Measurements from ENCODE around the gene HAL. TPM values are rescaled to one million over a fixed set of nuclear protein-coding genes. Genes with fewer than 3 reads are reported as not detected.

The HAL gene
- total and polyA plus RNA-seq, 10 of the 15 experiments (the other 5 are each of a cell fraction or from before 2014, with no cell fraction given) = 0.04 to 0.45 (median 0.13) TPM; not detected in 1

GRCh38 chr12:95944108-95944704 lies 51.9 kb downstream of the HAL start:
- BruUV-seq (replicated peaks) = no TSS peak
- Histone ChIP-seq H2AFZ (ENCODE audit: control insufficient read depth, low read depth, low read length) (no peak overlapping the region), H3K27ac (ENCODE audit: control insufficient read depth, insufficient read depth) (no peak overlapping the region), H3K9ac (ENCODE audit: control insufficient read depth, insufficient read depth, low read length) (no peak overlapping the region), H4K20me1 (ENCODE audit: control insufficient read depth, insufficient read depth) (no peaks in the 10 kb centered on the region), H3K4me1 (ENCODE audit: control insufficient read depth, insufficient read depth, low read length) (peaks cover 3% of the 10 kb centered on the region; the same call in 1 of the 2 replicates), H3K9me3 (replicated peaks; ENCODE audit: control insufficient read depth, insufficient read depth, low read length) (no peaks in the 10 kb centered on the region), H3K36me3 (ENCODE audit: control insufficient read depth in 2 of 2, insufficient read depth in 2 of 2, low read length in 1 of 2) (no peaks in the 10 kb centered on the region), H3K79me2 (ENCODE audit: control insufficient read depth, insufficient read depth, low read length) (no peaks in the 10 kb centered on the region), H3K27me3 (replicated peaks in 1 of 2; ENCODE audit: control insufficient read depth in 2 of 2, insufficient read depth in 2 of 2, low read length in 1 of 2) (no peaks in the 10 kb centered on the region), H3K4me2 (ENCODE audit: control insufficient read depth, insufficient read depth) (no peak overlapping the region), H3K4me3 (no peak overlapping the region)
- intact Hi-C loops (cut with micrococcal nuclease; ENCODE audit: unreplicated experiment) = no loop called here
- WGBS (ENCODE audit: insufficient coverage, insufficient replicate concordance, low lambda C conversion rate, missing lambda C conversion rate) = 56% methylated on average over 10 of the region's 10 CpGs
- in situ Hi-C loops (cut with MboI) = no loop called here
- ChIA-PET CTCF (interaction anchor here (1.1 to 4.9 kb wide), 2 partner anchors 10 to 54 kb away, joined by 3 to 26 read pairs; no protein-coding TSS in a partner anchor), RAD21 (ENCODE audit: unreplicated experiment) (no interaction called here), SMC1A (ENCODE audit: uncharacterized antibody, unreplicated experiment) (interaction anchor here (0.9 to 1.0 kb wide), 2 partner anchors 54 to 573 kb away, joined by 3 read pairs; no protein-coding TSS in a partner anchor), POLR2A (no interaction called here)
- TF ChIP-seq CHD2 (IDR thresholded peaks at IDR 0.05; ENCODE audit: borderline replicate concordance, low read depth, low read length) (no peak), RUNX3 (IDR thresholded peaks at IDR 0.05; ENCODE audit: low read length) (no peak), LARP7 (IDR thresholded peaks at IDR 0.05) (no peak), ZSCAN29 (IDR thresholded peaks at IDR 0.05) (no peak)
- DNase-seq (ENCODE audit: low read depth, low spot score) (no peak), FAIRE-seq (no peak), ATAC-seq (no peak)

DNA sequence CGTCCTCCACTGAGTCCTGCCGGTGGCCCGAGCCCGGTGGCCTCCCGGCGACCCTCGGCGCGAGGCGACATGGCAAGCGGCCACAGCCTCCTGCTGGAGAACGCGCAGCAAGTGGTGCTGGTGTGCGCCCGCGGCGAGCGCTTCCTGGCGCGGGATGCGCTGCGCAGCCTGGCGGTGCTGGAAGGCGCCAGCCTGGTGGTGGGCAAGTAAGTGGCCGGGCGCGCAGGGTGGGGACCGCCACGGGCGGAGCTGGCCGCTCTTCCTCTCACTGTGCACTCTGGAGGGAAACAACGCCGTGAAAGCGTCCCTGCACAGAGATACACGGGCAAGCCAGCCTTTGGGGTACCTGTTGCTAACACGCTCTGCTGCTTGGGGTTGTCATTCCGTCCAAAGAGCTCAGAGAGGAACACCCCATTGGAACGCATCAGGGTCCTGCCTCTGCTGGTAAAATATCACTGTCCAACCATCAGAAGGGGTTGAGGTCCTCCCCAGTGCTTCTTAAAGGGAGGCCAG lies 52.8 kb downstream of the HAL start, which contains the start of gene AMDHD1:
TSS of gene AMDHD1 (plus strand) at position 2 of the 513 bp plus-strand sequence. CDS start at position 70, 68 bp downstream.
- peak within 1 kb of the TSS; percentile 97 for H2AFZ ChIP-seq (ENCODE audit: control insufficient read depth, low read depth, low read length)
- ChIA-PET POLR2A (interaction anchor here (0.6 kb wide), 1 partner anchor 920 kb away, joined by 4 read pairs; no protein-coding TSS in a partner anchor), RAD21 (ENCODE audit: unreplicated experiment) (no interaction called here), CTCF (interaction anchor here (1.0 to 4.9 kb wide), 3 partner anchors 10 to 574 kb away, joined by 3 to 26 read pairs (median 3); no protein-coding TSS in a partner anchor), SMC1A (ENCODE audit: uncharacterized antibody, unreplicated experiment) (interaction anchor here (1.0 kb wide), 2 partner anchors 10 to 55 kb away, joined by 3 read pairs; no protein-coding TSS in a partner anchor)
- H4K20me1 ChIP-seq (ENCODE audit: control insufficient read depth, insufficient read depth) = no peaks in the 10 kb centered on the region
- in situ Hi-C loops (cut with MboI) (no loop called here), intact Hi-C loops (cut with micrococcal nuclease; ENCODE audit: unreplicated experiment) (no loop called here)
- H3K27me3 ChIP-seq (replicated peaks in 1 of 2; ENCODE audit: control insufficient read depth in 2 of 2, insufficient read depth in 2 of 2, low read length in 1 of 2) = no peaks in the 10 kb centered on the region
- no peak for DNase-seq (ENCODE audit: low read depth, low spot score)
- H3K4me2 ChIP-seq (ENCODE audit: control insufficient read depth, insufficient read depth) = peak within 1 kb of the TSS; percentile 93
- no TSS peak for BruUV-seq (replicated peaks)
- H3K27ac ChIP-seq (ENCODE audit: control insufficient read depth, insufficient read depth) = peak within 1 kb of the TSS; percentile 53
- FAIRE-seq = no peak
- ATAC-seq = peak; percentile 81
- H3K4me1 ChIP-seq (ENCODE audit: control insufficient read depth, insufficient read depth, low read length) = peaks cover 3% of the 10 kb centered on the region; the same call in 1 of the 2 replicates
- TF ChIP-seq, protein P1, sequence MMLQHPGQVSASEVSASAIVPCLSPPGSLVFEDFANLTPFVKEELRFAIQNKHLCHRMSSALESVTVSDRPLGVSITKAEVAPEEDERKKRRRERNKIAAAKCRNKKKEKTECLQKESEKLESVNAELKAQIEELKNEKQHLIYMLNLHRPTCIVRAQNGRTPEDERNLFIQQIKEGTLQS (IDR thresholded peaks at IDR 0.05; ENCODE audit: borderline replicate concordance, extremely low read depth, low read depth, low read length) = no peak
- TF ChIP-seq RBBP5 (conservative IDR thresholded peaks at IDR 0.05) (no peak), HDAC2 (IDR thresholded peaks at IDR 0.05) (0 out of 2 replicates have a peak, but pooled peaks have one; percentile 54), HDAC6 (IDR thresholded peaks at IDR 0.05; ENCODE audit: unreplicated experiment) (peak; percentile 85), MTA2 (IDR thresholded peaks at IDR 0.05; ENCODE audit: low read depth) (no peak)
- TF ChIP-seq, protein P2, sequence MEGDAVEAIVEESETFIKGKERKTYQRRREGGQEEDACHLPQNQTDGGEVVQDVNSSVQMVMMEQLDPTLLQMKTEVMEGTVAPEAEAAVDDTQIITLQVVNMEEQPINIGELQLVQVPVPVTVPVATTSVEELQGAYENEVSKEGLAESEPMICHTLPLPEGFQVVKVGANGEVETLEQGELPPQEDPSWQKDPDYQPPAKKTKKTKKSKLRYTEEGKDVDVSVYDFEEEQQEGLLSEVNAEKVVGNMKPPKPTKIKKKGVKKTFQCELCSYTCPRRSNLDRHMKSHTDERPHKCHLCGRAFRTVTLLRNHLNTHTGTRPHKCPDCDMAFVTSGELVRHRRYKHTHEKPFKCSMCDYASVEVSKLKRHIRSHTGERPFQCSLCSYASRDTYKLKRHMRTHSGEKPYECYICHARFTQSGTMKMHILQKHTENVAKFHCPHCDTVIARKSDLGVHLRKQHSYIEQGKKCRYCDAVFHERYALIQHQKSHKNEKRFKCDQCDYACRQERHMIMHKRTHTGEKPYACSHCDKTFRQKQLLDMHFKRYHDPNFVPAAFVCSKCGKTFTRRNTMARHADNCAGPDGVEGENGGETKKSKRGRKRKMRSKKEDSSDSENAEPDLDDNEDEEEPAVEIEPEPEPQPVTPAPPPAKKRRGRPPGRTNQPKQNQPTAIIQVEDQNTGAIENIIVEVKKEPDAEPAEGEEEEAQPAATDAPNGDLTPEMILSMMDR (IDR thresholded peaks at IDR 0.05 in 2 of 3, conservative IDR thresholded peaks at IDR 0.05 in 1 of 3; ENCODE audit: control insufficient read depth in 2 of 3, extremely low read depth in 1 of 3, insufficient read depth in 1 of 3, low read depth in 3 of 3, low read length in 3 of 3) = peak; percentile 3 to 25 (median 8); a peak in 1 of 6 replicates
- H3K9me3 ChIP-seq (replicated peaks; ENCODE audit: control insufficient read depth, insufficient read depth, low read length) = no peaks in the 10 kb centered on the region
- peak within 1 kb of the TSS; percentile 94 for H3K4me3 ChIP-seq
- 2% methylated on average over 30 of the region's 38 CpGs for WGBS (ENCODE audit: insufficient coverage, insufficient replicate concordance, low lambda C conversion rate, missing lambda C conversion rate)
- no peaks in the 10 kb centered on the region for H3K79me2 ChIP-seq (ENCODE audit: control insufficient read depth, insufficient read depth, low read length)
- H3K9ac ChIP-seq (ENCODE audit: control insufficient read depth, insufficient read depth, low read length) = peak within 1 kb of the TSS; percentile 78
- no peaks in the 10 kb centered on the region for H3K36me3 ChIP-seq (ENCODE audit: control insufficient read depth in 2 of 2, insufficient read depth in 2 of 2, low read length in 1 of 2)

Data from GM12878 (cell line).